ENCODE results near the gene NRSN2. TPM values are rescaled to one million over a fixed set of nuclear protein-coding genes. Genes with fewer than 3 reads are reported as not detected.
"Not testable (repeated sequence)": the region's sequence is repeated elsewhere in the genome, so short reads cannot be mapped to it uniquely, and the experiment has no call there.

The NRSN2 gene
- total and polyA plus RNA-seq, 12 donors = 12.1 to 53.9 (median 20.0) TPM

GRCh38 chr20:388034-388994 is 41.4 kb downstream of the NRSN2 start:
- DNase-seq (no peak), ATAC-seq (no peak)
- intact Hi-C loops (cut with DNase I) = no loop called here
- no peak overlapping the region for H3K27ac ChIP-seq
- no peaks in the 10 kb centered on the region for H3K4me1 ChIP-seq
- no peaks in the 10 kb centered on the region for H3K27me3 ChIP-seq
- H3K36me3 ChIP-seq = peaks cover 0 to 54% (median 19%) of the 10 kb centered on the region in 9 donors
- 92 to 95% methylated on average over 21 of the region's 21 CpGs for WGBS, 2 donors
- no peak for TF ChIP-seq CTCF (IDR thresholded peaks at IDR 0.05)
- no peaks in the 10 kb centered on the region for H3K9me3 ChIP-seq
- H3K4me3 ChIP-seq = no peak overlapping the region

GRCh38 chr20:389220-389619 is 42.3 kb downstream of the NRSN2 start:
- Histone ChIP-seq H3K4me3 (no peak overlapping the region), H3K36me3 (peaks cover 0 to 63% (median 21%) of the 10 kb centered on the region in 9 donors), H3K27ac (no peak overlapping the region), H3K9me3 (no peaks in the 10 kb centered on the region), H3K4me1 (no peaks in the 10 kb centered on the region), H3K27me3 (no peaks in the 10 kb centered on the region)
- TF ChIP-seq CTCF (IDR thresholded peaks at IDR 0.05) = no peak
- ATAC-seq (peak in 6 of 8 donors; percentile 37 to 67 (median 48)), DNase-seq (no peak)
- intact Hi-C loops (cut with DNase I) = no loop called here
- WGBS, 2 donors = 65 to 68% methylated on average over 6 of the region's 6 CpGs

- WGBS, 2 donors = 97% methylated on average over 29 of the region's 29 CpGs
- peaks cover 0 to 82% (median 21%) of the 10 kb centered on the region in 9 donors for H3K36me3 ChIP-seq
- TF ChIP-seq CTCF (IDR thresholded peaks at IDR 0.05) = no peak
- H3K4me3 ChIP-seq = no peak overlapping the region
- no peaks in the 10 kb centered on the region for H3K4me1 ChIP-seq
- no peaks in the 10 kb centered on the region for H3K27me3 ChIP-seq
- no peaks in the 10 kb centered on the region for H3K9me3 ChIP-seq
- H3K27ac ChIP-seq = no peak overlapping the region
- intact Hi-C loops (cut with DNase I) = no loop called here
- ATAC-seq (peak in 2 of 8 donors; percentile 9 to 42), DNase-seq (no peak)
Observed at GRCh38 chr20:391041-391711, 44.3 kb downstream of the NRSN2 start.

GRCh38 chr20:393296-393695 is 46.4 kb downstream of the NRSN2 start:
- H3K27me3 ChIP-seq; ATAC-seq; H3K4me3 ChIP-seq; H3K27ac ChIP-seq; H3K4me1 ChIP-seq; H3K9me3 ChIP-seq; intact Hi-C loops (cut with DNase I); DNase-seq: not testable (repeated sequence)
- 94 to 98% methylated on average over 2 of the region's 2 CpGs for WGBS, 2 donors
- H3K36me3 ChIP-seq = peaks cover 0 to 96% (median 21%) of the 10 kb centered on the region in 9 donors
